DMS53 treated with DMSO at 0.1 percent for 48 hours (cell line): ENCODE measurements around the gene FAM217B.
A peak's percentile ranks its signal among the peaks of the same experiment; 100 is the strongest.

Experiments
- DNase-seq: peaks from one replicate; lab custom pipeline; 2025; ENCODE audit not compliant: unreplicated experiment; lab: John Stamatoyannopoulos, UW

The FAM217B gene

GRCh38 chr20:59940129-59940955 lies at the start of gene FAM217B, which contains the start of gene PPP1R3D:
TSS of gene FAM217B (plus strand) at chr20:59940389. CDS start at chr20:59943944, 3,555 bp downstream.
TSS of gene PPP1R3D (minus strand) at chr20:59940305. CDS start at chr20:59939931, 374 bp downstream.
- DNase-seq, result peak; percentile 86

- DNase-seq, result peak; percentile 3
These were observed 48.6 kb upstream of the FAM217B start for GRCh38 chr20:59891581-59891980.

DNA sequence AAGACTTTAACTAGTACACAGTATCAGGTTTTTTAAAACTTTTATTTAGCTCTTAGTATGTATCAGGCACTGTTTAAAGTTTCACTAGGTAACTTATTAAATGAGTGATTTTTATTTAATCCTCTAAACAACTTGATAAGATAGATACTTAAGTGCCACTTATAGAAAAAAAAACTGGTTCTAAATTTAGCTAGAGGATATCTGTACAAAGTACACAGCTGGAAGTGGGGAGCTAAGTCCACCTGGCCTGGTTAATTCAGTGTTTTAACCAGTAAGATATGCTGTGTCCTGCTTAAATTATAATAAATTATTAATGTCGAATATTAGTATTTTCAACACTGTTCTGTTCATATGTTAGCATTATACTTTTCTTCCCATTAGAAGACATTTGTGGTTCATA lies 44.3 kb upstream of the FAM217B start:
- no peak for DNase-seq

DNA sequence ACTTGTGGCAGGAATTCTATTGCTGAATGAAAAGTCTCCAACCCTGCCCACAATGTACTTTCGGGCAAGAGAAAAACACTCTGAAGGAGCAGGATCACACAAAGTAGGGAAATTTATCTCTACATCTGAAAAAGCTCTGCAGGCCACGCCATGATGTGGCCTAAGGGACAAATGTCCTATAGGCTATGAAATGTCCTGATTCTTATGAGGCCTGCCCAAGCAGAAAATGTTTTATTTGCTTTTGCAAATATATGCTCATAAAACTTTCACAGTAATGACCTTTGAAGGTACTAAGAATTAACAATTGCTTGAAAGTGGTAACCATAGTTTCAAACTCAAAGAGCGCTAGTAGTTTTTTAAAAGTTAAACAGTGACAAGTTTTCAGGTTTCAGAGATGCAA lies 37.7 kb upstream of the FAM217B start:
- no peak for DNase-seq

GRCh38 chr20:59903621-59904020 lies 36.6 kb upstream of the FAM217B start:
- DNase-seq, result no peak

DNA sequence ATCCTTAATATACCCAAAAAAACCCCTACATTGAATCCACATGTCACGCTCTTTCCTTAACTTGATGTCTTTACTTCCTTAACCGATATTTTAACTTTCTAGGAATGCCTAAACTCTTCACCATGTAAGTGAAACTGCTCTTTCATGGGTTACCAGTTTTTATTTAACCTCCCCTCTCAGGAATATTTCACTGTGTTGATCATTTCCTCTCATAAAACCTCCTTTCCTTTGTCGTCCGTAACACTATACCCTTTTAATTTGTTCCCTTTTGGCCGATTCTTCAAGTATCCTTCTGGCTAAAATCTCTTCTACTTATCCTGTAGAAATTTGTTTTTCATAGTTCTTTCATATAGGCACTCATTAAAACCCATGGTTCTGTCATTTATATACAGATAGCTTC lies 31.3 kb upstream of the FAM217B start:
- no peak for DNase-seq

DNA sequence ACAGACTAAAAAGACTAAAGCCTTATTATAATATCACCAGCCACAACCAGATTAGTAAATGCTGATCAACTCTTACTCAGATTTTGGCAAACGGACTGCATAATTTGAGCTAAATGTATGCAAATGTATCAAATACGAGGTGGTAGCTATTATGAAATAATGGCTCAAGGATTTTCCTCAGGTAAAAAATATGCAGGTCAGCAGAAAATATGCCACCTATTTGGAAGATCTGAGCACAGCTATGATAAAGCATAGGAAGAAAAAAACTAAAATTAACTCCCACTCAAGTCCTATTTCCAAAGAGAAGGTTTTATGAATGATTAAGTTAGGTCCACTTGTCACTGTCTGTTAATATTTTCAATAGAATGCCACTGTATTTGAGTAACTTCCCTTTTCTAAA lies 29.1 kb upstream of the FAM217B start:
- no peak for DNase-seq

- DNase-seq, result no peak
These were observed 27.6 kb upstream of the FAM217B start for GRCh38 chr20:59912609-59913008.

DNA sequence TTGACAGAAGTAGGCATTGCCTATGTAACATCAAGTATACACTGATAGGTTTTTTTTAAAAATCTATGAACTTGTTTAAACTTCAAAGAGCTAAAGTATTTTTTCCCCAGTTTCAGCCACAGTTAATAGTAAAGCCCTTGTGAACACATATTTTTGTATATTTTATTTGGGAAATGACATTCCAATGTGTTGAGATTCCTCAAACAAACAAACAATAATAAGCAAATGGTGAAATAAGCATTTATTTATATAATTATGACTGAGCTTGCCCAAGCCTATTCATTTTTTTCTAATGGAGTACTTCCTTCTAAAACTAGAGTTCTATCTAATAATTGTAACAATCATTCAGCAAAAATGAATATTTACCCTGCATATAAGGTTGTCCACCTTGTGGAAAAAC lies 19.2 kb upstream of the FAM217B start:
- no peak for DNase-seq

- no peak for DNase-seq
These were observed 16.7 kb upstream of the FAM217B start for GRCh38 chr20:59923514-59923913.

- no peak for DNase-seq
These were observed 14.8 kb upstream of the FAM217B start for GRCh38 chr20:59925359-59925758.

DNA sequence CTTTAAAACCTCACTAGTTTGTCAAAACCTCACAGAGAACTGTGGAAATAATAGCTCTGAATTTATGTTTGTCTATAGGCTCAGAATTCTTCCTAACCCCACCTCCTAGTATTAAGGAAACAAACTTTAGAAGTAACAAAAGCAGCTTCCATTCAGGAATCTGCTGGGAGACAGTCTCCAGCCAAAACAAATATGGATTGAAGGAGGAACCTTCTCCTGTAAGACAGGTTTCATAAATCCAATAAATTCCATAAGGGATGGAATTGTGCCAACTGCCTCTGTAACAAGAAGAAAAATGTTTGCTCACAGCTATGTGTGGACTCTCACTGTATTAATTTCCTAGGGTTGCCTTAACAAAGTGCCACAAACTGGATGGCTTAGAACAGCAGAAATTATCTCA lies 14.3 kb upstream of the FAM217B start:
- no peak for DNase-seq

- no peak for DNase-seq
These were observed 8.5 kb upstream of the FAM217B start for GRCh38 chr20:59931511-59932312.

DNA sequence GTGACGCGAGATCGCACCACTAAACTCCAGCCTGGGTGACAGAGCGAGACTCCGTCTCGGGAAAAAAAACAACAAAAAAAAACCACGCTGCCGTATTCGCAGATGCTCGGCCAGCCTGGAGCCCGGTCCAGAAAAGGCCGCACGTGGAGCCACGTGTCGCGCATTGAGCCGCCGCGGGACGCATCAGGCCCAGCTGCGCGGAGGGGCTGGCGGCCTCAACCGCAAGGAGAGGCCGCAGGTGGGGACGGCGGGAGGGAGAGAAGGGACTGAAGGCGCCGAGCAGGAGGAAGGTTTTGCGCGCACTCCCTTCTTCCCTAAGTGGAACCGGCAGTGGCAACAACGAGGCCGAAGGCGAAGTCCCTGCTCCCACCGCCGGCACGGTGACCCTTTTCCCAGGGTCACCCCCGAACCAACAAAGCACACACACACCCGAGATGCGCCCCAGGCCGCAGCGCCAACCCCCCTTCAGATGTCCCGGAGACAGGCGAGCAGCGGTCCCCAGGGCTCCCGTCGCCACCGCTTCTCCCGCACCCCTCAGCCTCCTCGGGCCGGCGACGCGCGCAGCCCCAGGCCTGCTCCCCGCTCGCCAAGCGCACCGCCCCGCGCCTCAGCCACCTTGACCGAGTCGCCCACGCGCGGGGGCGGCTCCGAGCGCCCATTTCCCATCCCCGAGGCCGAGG lies 7.4 kb upstream of the FAM217B start:
- DNase-seq, result no peak

DNA sequence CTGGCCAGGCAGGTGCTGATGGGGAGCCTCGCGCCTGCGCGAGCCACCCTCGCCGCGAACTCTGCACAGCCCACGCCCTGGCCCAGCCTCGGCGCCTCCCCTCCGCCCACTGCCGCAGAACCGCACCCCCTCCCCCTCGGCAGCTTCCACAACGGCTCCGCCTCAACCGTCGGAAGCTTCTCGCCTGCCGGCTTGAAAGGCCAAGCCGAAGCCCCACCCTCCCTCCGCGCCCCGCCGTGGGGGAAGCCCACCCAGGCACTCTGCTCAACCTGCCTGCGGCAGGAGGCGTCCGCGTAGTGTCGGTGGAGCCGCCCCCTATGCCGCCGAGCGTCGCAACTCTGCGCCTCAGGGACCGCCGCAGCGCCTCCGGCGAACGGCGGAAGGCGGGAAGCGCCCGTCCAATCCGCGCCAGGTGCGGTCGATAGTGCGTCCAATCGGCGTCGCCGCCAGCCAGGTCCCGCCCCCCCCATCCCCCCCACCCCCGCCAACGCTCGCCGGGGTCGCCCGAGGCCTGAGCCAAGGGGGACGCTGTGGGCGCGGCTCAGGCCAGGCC lies 6.8 kb upstream of the FAM217B start, which contains the start of gene SYCP2:
TSS of gene SYCP2 (minus strand) at position 342 of the 553 bp plus-strand sequence. CDS start 11,224 bp downstream, outside the sequence.
- peak; percentile 14 for DNase-seq

DNA sequence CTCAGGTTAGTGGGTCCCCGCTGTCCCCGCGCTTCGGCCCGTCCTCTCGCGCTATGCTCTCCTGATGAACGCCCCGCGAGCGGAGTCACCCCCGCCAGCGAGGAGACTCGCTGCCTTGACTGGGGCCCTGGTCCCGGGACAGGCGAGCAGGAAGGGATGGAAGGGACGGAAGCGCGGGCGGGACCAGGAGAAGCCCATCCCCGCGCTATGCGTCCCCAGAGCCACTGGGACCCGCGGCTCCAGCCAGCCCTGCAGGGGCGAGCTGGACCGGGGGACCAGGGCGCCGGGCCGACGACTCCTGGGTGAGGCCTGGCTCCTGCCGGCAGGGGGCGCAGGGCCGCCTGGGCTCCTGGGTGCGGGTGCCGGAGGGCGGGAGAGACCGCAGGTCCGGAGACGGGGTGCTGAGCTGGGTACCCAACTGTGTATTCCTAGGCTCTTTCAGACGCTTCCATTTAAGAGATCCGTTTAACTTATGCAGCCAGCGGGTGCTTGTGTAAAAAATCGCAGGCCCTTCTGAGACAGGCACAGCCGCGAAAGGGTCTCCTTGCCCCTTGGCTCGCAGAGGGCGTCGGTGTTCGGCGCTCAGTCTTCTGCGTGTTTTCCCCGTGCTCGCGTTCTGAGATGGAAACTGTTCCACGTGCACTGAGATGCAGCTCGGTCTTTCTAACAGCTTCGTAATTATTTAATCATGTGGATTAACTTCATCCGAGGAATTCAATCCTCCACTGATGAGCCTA lies 6.2 kb upstream of the FAM217B start:
- DNase-seq, result peak; percentile 69

DNA sequence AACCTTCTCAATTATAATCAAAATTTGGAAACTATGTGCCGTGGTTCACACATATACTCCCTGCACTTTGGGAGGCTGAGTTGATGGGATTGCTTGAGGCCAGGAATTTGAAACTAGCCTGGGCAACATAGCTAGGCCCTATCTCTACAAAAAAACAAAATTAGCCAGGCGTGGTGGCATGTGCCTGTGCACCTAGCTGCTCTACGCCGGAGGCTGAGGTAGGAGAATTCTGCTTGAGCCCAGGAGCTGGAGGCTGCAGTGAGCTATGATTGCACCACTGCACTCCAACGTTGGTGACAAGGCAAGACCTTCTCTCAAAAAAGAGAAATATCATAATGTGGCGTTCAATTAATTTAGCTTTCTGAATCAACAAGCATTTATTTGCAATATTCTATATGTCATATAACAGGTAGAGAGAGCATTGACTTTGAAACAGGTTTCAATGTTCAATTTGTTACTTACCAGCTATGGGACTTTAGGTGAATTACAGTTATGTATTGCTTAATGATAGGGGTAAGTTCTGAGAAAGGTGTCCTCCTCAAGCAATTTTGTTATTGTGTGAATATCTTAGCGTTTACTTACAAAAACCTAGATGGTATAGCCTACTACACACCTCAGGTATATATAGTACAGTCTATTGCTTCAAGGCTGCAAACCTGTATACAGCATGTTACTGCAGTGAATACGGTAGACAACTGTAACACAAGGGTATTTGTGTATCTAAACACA lies 4.6 kb upstream of the FAM217B start:
- no peak for DNase-seq

- no peak for DNase-seq
These were observed 3.8 kb upstream of the FAM217B start for GRCh38 chr20:59936409-59936808.

- DNase-seq, result no peak
These were observed 3.0 kb upstream of the FAM217B start for GRCh38 chr20:59937150-59937549.

DNA sequence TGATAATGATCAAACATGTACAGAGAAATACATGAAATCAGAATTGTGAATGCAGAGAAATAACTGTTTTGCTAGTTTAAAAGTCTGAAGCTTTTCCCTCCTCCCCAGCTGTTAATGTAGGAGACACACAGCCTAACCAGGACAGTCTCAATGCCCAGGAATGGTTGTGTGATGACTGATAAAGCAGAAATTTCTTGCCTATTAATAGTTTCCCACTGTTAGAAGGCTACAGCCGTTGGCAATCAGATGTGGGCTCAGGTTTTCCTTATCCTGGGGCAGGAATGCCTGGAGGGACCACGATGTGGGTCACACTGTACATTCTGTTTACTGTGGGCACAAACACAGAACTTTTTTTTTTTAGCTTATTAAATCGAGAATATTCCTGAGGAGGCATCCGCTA lies 2.0 kb upstream of the FAM217B start:
- no peak for DNase-seq
